B cell (primary cell): ENCODE measurements around the gene MROH7. TPM values are rescaled to one million over a fixed set of nuclear protein-coding genes. Genes with fewer than 3 reads are reported as not detected.

ENCODE experiments used
- ATAC-seq: fragments of 200-7000 bp; cut with Tn5 transposase; one replicate; pipeline ENCODE4 v1.10.0; 2021; ENCODE audit warnings: low read depth, mild to moderate bottlenecking, moderate number of reproducible peaks, moderate library complexity
- CTCF ChIA-PET: fragments of 350-600 bp; sonication (Branson Sonifier 250); formaldehyde crosslinking; loops from one replicate; lab custom pipeline; 2021; ENCODE audit warnings: antibody characterized with exemption, inconsistent platforms; lab: Charles Lee
- POLR2A ChIA-PET: fragments of 350-600 bp; sonication (Branson Sonifier 250); formaldehyde crosslinking; loops from one replicate; lab custom pipeline; 2021; ENCODE audit warnings: antibody characterized with exemption; lab: Charles Lee
- DNase-seq: peaks from one replicate; pipeline ENCODE4 v3.0.0; 2013
- H2AFZ ChIP-seq: 2 replicates; pipeline ENCODE4 v1.6.1; 2012; ENCODE audit warnings: mild to moderate bottlenecking, low read depth, low read length; ENCODE audit not compliant: insufficient read depth, poor library complexity, severe bottlenecking
- H3K27ac ChIP-seq, 2 donors: 1 replicate in 1 of 2; 2 replicates in 1 of 2; pipeline ENCODE4 v1.5.1; 2012 to 2013; ENCODE audit warnings: low read length in 2 of 2, mild to moderate bottlenecking in 2 of 2, moderate library complexity in 1 of 2
- H3K27me3 ChIP-seq, 4 experiments: fragments of 200-600 bp in 1 of 4; sonication (generic) in 1 of 4; replicated peaks in 1 of 4; 1 replicate in 2 of 4; 2 replicates in 2 of 4; pipeline versions ENCODE4 v1.6.1 to v1.7.0; 2013 to 2016; ENCODE audit warnings: low read length in 3 of 4, mild to moderate bottlenecking in 2 of 4, mixed read lengths in 1 of 4, moderate library complexity in 1 of 4; ENCODE audit not compliant: insufficient read depth in 4 of 4, control insufficient read depth in 3 of 4; ENCODE audit errors: control extremely low read depth in 1 of 4
- H3K36me3 ChIP-seq, 2 experiments: replicated peaks in 1 of 2; 1 replicate in 1 of 2; 2 replicates in 1 of 2; pipeline versions ENCODE4 v1.6.1 to v1.7.1; 2013; ENCODE audit warnings: low read length in 1 of 2; ENCODE audit not compliant: insufficient read depth in 2 of 2, control insufficient read depth in 1 of 2; ENCODE audit errors: control extremely low read depth in 1 of 2, extremely low read depth in 1 of 2
- H3K4me1 ChIP-seq, 2 donors: fragments of 200-600 bp in 1 of 2; sonication (generic) in 1 of 2; 1 replicate in 1 of 2; 2 replicates in 1 of 2; pipeline versions ENCODE4 v1.5.1 to v1.6.1; 2013 to 2017; ENCODE audit warnings: low read length in 2 of 2; ENCODE audit not compliant: control insufficient read depth in 2 of 2, insufficient read depth in 2 of 2
- H3K4me2 ChIP-seq: replicated peaks from 2 replicates; pipeline ENCODE3; 2012; ENCODE audit warnings: mild to moderate bottlenecking, low read depth, low read length; ENCODE audit not compliant: poor library complexity, severe bottlenecking
- H3K4me3 ChIP-seq, 5 experiments: fragments of 200-600 bp in 1 of 5; sonication (generic) in 1 of 5; 1 replicate in 3 of 5; 2 replicates in 2 of 5; pipeline versions ENCODE4 v1.5.1 to v1.7.0; 2011 to 2016; ENCODE audit warnings: low read length in 4 of 5, mild to moderate bottlenecking in 4 of 5, low read depth in 2 of 5, control low read depth in 1 of 5, moderate library complexity in 1 of 5; ENCODE audit not compliant: insufficient read depth in 1 of 5; ENCODE audit errors: control extremely low read depth in 1 of 5, extremely low read depth in 1 of 5
- H3K79me2 ChIP-seq: fragments of 200-600 bp; sonication (generic); one replicate; pipeline ENCODE4 v1.6.0; 2016; ENCODE audit warnings: low read length; ENCODE audit not compliant: control insufficient read depth, insufficient read depth
- H3K9ac ChIP-seq: fragments of 200-600 bp; sonication (generic); 2 replicates; pipeline ENCODE4 v1.6.1; 2017; ENCODE audit warnings: mild to moderate bottlenecking, low read length, moderate library complexity
- H3K9me3 ChIP-seq, 3 donors: one replicate each; pipeline versions ENCODE4 v1.6.1 to v1.7.1; 2013; ENCODE audit warnings: low read length in 2 of 3; ENCODE audit not compliant: control insufficient read depth in 2 of 3, insufficient read depth in 1 of 3; ENCODE audit errors: control extremely low read depth in 1 of 3
- H4K20me1 ChIP-seq: 2 replicates; pipeline ENCODE4 v1.6.0; 2012; ENCODE audit warnings: mild to moderate bottlenecking, low read length; ENCODE audit not compliant: insufficient read depth, control insufficient read depth, poor library complexity, severe bottlenecking
- H3K27ac Mint-ChIP-seq: one replicate; pipeline ENCODE4 v1.8.0; 2021; ENCODE audit warnings: mixed read lengths
- H3K27me3 Mint-ChIP-seq: one replicate; pipeline ENCODE4 v1.8.0; 2021; ENCODE audit warnings: mixed read lengths
- H3K4me1 Mint-ChIP-seq: one replicate; pipeline ENCODE4 v1.8.0; 2021; ENCODE audit warnings: mixed read lengths
- H3K4me3 Mint-ChIP-seq: one replicate; pipeline ENCODE4 v1.8.0; 2021; ENCODE audit warnings: mixed read lengths
- H3K9me3 Mint-ChIP-seq: one replicate; pipeline ENCODE4 v1.8.0; 2022; ENCODE audit warnings: mixed read lengths; ENCODE audit not compliant: insufficient read depth
- CTCF ChIP-seq: fragments of 200-600 bp; IDR thresholded peaks from one replicate; pipeline ENCODE4 v1.8.0; 2022; ENCODE audit warnings: antibody characterized with exemption, mild to moderate bottlenecking
- EZH2 ChIP-seq: IDR thresholded peaks from 2 replicates; pipeline ENCODE4 v1.6.1; 2012; ENCODE audit warnings: borderline replicate concordance, low read depth, mild to moderate bottlenecking, moderate library complexity, low read length; ENCODE audit not compliant: insufficient read depth, poor library complexity, severe bottlenecking
- WGBS: methylation state at CpG from one replicate; pipeline ENCODE4 v1.1.5; 2013; ENCODE audit warnings: missing lambda C conversion rate; ENCODE audit not compliant: insufficient coverage; 5-methylcytosine and 5-hydroxymethylcytosine counted together
- intact Hi-C: fragments of 100-400 bp; cut with micrococcal nuclease; formaldehyde crosslinking; loops from one replicate; pipeline ENCODE4 v1.10.0; 2022
- polyA plus RNA-seq: library from polyadenylated mRNA; depleted of rRNA; stranded (reverse); fragments of >200 nt; gene quantifications from 2 replicates; pipeline ENCODE4 v1.2.3, GENCODE V29; 2012
- total RNA-seq, 2 donors: library from RNA; stranded (reverse); fragments of 120-200 nt in 1 of 2; gene quantifications; 1 replicate in 1 of 2; 2 replicates in 1 of 2; pipeline versions ENCODE4 v1.2.3 to v1.2.4, GENCODE V29; 2013 to 2022

MROH7 gene
- total and polyA plus RNA-seq, 2 donors (not counting 1 experiment from before 2014, with no cell fraction given) = not detected

DNA sequence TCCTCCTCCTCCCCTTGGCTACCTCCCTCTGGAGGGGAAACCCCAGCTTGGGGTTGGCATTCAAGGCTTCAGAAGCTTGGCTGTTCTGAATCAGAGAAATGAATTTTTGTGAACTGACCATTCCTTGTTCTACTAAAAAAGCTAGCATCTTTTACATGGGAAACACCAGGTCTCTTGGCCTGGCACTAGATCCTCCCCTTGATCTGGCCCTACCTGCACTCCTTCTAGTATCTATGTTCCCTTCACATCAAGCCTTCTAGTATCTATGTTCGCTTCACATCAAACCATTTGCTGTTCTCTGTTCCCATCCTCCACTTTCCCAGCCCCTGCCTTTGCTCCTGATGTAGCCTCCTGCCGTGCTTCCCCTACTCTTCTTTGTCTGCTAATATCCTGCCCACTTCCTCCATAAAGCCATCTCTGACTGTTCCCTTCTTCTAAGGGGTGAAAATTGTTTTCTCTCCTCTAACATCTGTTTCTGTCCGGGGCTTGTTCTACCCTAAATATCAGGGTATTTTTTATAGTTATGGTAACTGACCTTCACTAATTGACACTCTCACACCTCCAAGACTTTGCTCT, 44.0 kb upstream of the MROH7 start:
- DNase-seq (no peak), ATAC-seq (no peak)
- intact Hi-C loops = no loop called here
- Histone ChIP-seq H3K79me2 (no peaks in the 10 kb centered on the region), H2AFZ (no peak overlapping the region), H3K9me3 (no peaks in the 10 kb centered on the region), H3K4me2 (no peak overlapping the region), H4K20me1 (no peaks in the 10 kb centered on the region), H3K9ac (no peak overlapping the region), H3K4me3 (no peak overlapping the region), H3K36me3 (no peaks in the 10 kb centered on the region), H3K27me3 (peaks cover 0 to 3% (median 0%) of the 10 kb centered on the region in 4 experiments), H3K27ac (no peak overlapping the region), H3K4me1 (no peaks in the 10 kb centered on the region)
- ChIA-PET POLR2A (no interaction called here), CTCF (no interaction called here)
- Mint-ChIP-seq H3K4me3 (no peak overlapping the region), H3K27me3 (peaks cover 3% of the 10 kb centered on the region), H3K27ac (no peak overlapping the region), H3K9me3 (no peaks in the 10 kb centered on the region), H3K4me1 (no peaks in the 10 kb centered on the region)
- WGBS = 100% methylated on average over 1 of the region's 3 CpGs
- TF ChIP-seq EZH2 = no peak
- no peak for TF ChIP-seq CTCF

- intact Hi-C loops = no loop called here
- ATAC-seq = no peak
- H3K4me3 Mint-ChIP-seq = no peak overlapping the region
Measured at GRCh38 chr1:54599211-54599823, 42.3 kb upstream of the MROH7 start.

More at GRCh38 chr1:54599211-54599823, 42.3 kb upstream of the MROH7 start:
- TF ChIP-seq EZH2 (no peak), CTCF (no peak)
- Histone ChIP-seq H3K9ac (no peak overlapping the region), H3K4me2 (no peak overlapping the region), H3K4me1 (no peaks in the 10 kb centered on the region), H3K27me3 (peaks cover 0 to 3% (median 0%) of the 10 kb centered on the region in 4 experiments), H3K79me2 (no peaks in the 10 kb centered on the region), H3K9me3 (no peaks in the 10 kb centered on the region), H3K4me3 (no peak overlapping the region), H4K20me1 (no peaks in the 10 kb centered on the region), H3K27ac (no peak overlapping the region), H2AFZ (no peak overlapping the region), H3K36me3 (no peaks in the 10 kb centered on the region)
- Mint-ChIP-seq H3K4me1 (no peaks in the 10 kb centered on the region), H3K27ac (no peak overlapping the region), H3K27me3 (peaks cover 3% of the 10 kb centered on the region), H3K9me3 (no peaks in the 10 kb centered on the region)
- CTCF ChIA-PET = no interaction called here
- DNase-seq = no peak
- 93% methylated on average over 13 of the region's 13 CpGs for WGBS
- POLR2A ChIA-PET = no interaction called here
